ENCODE results near the gene CFAP100. TPM values are rescaled to one million over a fixed set of nuclear protein-coding genes. Genes with fewer than 3 reads are reported as not detected.

The CFAP100 gene
- total RNA-seq, 1 experiment from 2014 or later: not detected

GRCh38 chr3:126448136-126448892 lies 53.6 kb downstream of the CFAP100 start:
- intact Hi-C loops (cut with micrococcal nuclease; ENCODE audit: unreplicated experiment): no loop called here
- no peak overlapping the region for H2AFZ ChIP-seq
- no peak for DNase-seq
- H3K4me3 ChIP-seq: no peak overlapping the region
- 0 out of 2 replicates have a peak, but pooled peaks cover 3% of the 10 kb centered on the region for H3K36me3 ChIP-seq (ENCODE audit: low read depth)
- H3K9me2 ChIP-seq (ENCODE audit: insufficient read depth): no peaks in the 10 kb centered on the region
- no peaks in the 10 kb centered on the region for H3K79me2 ChIP-seq (ENCODE audit: low read depth)
- no peak overlapping the region for H3K27ac ChIP-seq
- no peaks in the 10 kb centered on the region for H3F3A ChIP-seq (ENCODE audit: insufficient read depth, low read depth)
- H3K4me1 ChIP-seq (replicated peaks; ENCODE audit: insufficient read depth): no peaks in the 10 kb centered on the region
- no peaks in the 10 kb centered on the region for H3K27me3 ChIP-seq (ENCODE audit: insufficient read depth, low read depth)
- no peaks in the 10 kb centered on the region for H3K9me3 ChIP-seq (ENCODE audit: insufficient read depth, low read depth)
- H3K4me2 ChIP-seq: no peak overlapping the region
- BruUV-seq (replicated peaks): no TSS peak
- ChIA-PET CTCF (no interaction called here), POLR2A (ENCODE audit: unreplicated experiment) (interaction anchor here (0.6 kb wide), 1 partner anchor 23 kb away, joined by 3 read pairs; no protein-coding TSS in a partner anchor)
- peaks cover 5% of the 10 kb centered on the region for H4K20me1 ChIP-seq (ENCODE audit: insufficient read depth)
- TF ChIP-seq, protein P1, sequence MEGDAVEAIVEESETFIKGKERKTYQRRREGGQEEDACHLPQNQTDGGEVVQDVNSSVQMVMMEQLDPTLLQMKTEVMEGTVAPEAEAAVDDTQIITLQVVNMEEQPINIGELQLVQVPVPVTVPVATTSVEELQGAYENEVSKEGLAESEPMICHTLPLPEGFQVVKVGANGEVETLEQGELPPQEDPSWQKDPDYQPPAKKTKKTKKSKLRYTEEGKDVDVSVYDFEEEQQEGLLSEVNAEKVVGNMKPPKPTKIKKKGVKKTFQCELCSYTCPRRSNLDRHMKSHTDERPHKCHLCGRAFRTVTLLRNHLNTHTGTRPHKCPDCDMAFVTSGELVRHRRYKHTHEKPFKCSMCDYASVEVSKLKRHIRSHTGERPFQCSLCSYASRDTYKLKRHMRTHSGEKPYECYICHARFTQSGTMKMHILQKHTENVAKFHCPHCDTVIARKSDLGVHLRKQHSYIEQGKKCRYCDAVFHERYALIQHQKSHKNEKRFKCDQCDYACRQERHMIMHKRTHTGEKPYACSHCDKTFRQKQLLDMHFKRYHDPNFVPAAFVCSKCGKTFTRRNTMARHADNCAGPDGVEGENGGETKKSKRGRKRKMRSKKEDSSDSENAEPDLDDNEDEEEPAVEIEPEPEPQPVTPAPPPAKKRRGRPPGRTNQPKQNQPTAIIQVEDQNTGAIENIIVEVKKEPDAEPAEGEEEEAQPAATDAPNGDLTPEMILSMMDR (conservative IDR thresholded peaks at IDR 0.05): no peak
- TF ChIP-seq EZH2 (IDR thresholded peaks at IDR 0.05; ENCODE audit: low read depth): no peak

- no TSS peak for BruUV-seq (replicated peaks)
- Histone ChIP-seq H3F3A (ENCODE audit: insufficient read depth, low read depth) (no peaks in the 10 kb centered on the region), H4K20me1 (ENCODE audit: insufficient read depth) (peaks cover 5% of the 10 kb centered on the region), H3K27ac (no peak overlapping the region), H3K4me2 (no peak overlapping the region), H3K27me3 (ENCODE audit: insufficient read depth, low read depth) (no peaks in the 10 kb centered on the region), H2AFZ (no peak overlapping the region), H3K79me2 (ENCODE audit: low read depth) (no peaks in the 10 kb centered on the region), H3K9me3 (ENCODE audit: insufficient read depth, low read depth) (no peaks in the 10 kb centered on the region), H3K9me2 (ENCODE audit: insufficient read depth) (no peaks in the 10 kb centered on the region), H3K4me3 (no peak overlapping the region), H3K36me3 (ENCODE audit: low read depth) (0 out of 2 replicates have a peak, but pooled peaks cover 3% of the 10 kb centered on the region), H3K4me1 (replicated peaks; ENCODE audit: insufficient read depth) (no peaks in the 10 kb centered on the region)
- intact Hi-C loops (cut with micrococcal nuclease; ENCODE audit: unreplicated experiment): no loop called here
- ChIA-PET POLR2A (ENCODE audit: unreplicated experiment) (no interaction called here), CTCF (no interaction called here)
- no peak for TF ChIP-seq EZH2 (IDR thresholded peaks at IDR 0.05; ENCODE audit: low read depth)
- TF ChIP-seq, protein P1 (conservative IDR thresholded peaks at IDR 0.05): no peak
- DNase-seq: no peak
Observed at GRCh38 chr3:126448893-126449180, 54.1 kb downstream of the CFAP100 start.

GRCh38 chr3:126449621-126450051 lies 54.9 kb downstream of the CFAP100 start:
- H3K4me2 ChIP-seq: no peak overlapping the region
- intact Hi-C loops (cut with micrococcal nuclease; ENCODE audit: unreplicated experiment): no loop called here
- peaks cover 5% of the 10 kb centered on the region for H4K20me1 ChIP-seq (ENCODE audit: insufficient read depth)
- CTCF ChIA-PET: no interaction called here
- no peak overlapping the region for H3K4me3 ChIP-seq
- no peaks in the 10 kb centered on the region for H3F3A ChIP-seq (ENCODE audit: insufficient read depth, low read depth)
- TF ChIP-seq EZH2 (IDR thresholded peaks at IDR 0.05; ENCODE audit: low read depth): no peak
- TF ChIP-seq, protein P1 (conservative IDR thresholded peaks at IDR 0.05): no peak
- no TSS peak for BruUV-seq (replicated peaks)
- POLR2A ChIA-PET (ENCODE audit: unreplicated experiment): no interaction called here
- peaks cover 6% of the 10 kb centered on the region; the same call in 1 of the 2 replicates for H3K36me3 ChIP-seq (ENCODE audit: low read depth)
- H3K9me3 ChIP-seq (ENCODE audit: insufficient read depth, low read depth): no peaks in the 10 kb centered on the region
- no peaks in the 10 kb centered on the region for H3K79me2 ChIP-seq (ENCODE audit: low read depth)
- no peak overlapping the region for H3K27ac ChIP-seq
- no peaks in the 10 kb centered on the region for H3K9me2 ChIP-seq (ENCODE audit: insufficient read depth)
- DNase-seq: no peak
- no peaks in the 10 kb centered on the region for H3K4me1 ChIP-seq (replicated peaks; ENCODE audit: insufficient read depth)
- H2AFZ ChIP-seq: no peak overlapping the region
- H3K27me3 ChIP-seq (ENCODE audit: insufficient read depth, low read depth): no peaks in the 10 kb centered on the region

Data from PC-9 (cell line).